CD1c-positive myeloid dendritic cell (primary cell): ENCODE results near the gene PDZK1.
"Not testable (repeated sequence)": the region's sequence is repeated elsewhere in the genome, so short reads cannot be mapped to it uniquely, and the experiment has no call there.

Experiments
- DNase-seq: peaks from one replicate; pipeline ENCODE4 v3.0.0-alpha.2; 2016; ENCODE audit errors: extremely low spot score

The PDZK1 gene

GRCh38 chr1:145656245-145656943 is 50.8 kb downstream of the PDZK1 start:
- not testable (repeated sequence) for DNase-seq

DNA sequence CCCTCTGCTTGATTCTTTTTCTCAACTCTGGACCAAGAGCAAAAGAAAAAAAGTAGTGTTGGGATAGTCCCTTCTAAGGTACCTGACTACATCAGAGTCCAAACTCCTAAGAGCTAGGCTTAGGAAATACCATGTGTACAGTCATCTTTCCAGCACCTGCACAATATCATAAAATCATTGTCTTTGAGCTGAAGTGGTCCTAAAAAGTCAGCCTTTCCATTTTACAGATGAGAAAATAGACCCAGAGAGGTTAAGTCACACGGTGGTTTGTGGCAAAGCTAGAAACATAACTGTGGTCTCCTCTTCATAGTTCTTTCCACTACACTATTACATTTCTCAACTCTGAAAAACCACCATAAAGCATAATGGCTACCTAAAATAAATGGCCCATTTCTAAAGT is 63.2 kb downstream of the PDZK1 start:
- not testable (repeated sequence) for DNase-seq

DNA sequence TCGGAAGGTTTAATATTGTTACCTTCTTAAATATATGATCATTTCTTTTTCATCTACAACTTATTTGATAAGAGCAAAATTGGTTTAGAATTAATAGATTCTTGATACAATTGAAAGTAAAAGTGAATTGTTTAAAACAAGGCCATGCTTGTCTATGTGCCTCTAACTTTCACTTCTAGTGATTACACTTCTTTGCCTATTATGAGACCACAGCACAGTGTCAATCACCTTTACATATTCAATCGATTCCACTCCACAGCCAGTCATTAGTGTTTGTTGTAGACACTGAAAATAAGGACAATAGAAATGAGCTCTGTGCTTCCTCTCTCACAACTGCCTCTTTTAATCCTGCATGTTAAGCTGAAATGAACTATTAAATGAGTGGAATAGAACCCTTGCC is 65.3 kb downstream of the PDZK1 start:
- not testable (repeated sequence) for DNase-seq

GRCh38 chr1:145636237-145636636 is 70.9 kb downstream of the PDZK1 start:
- DNase-seq = not testable (repeated sequence)

GRCh38 chr1:145622177-145622576 is 85.0 kb downstream of the PDZK1 start:
- not testable (repeated sequence) for DNase-seq
